ENCODE results near the gene AADAC. TPM values are rescaled to one million over a fixed set of nuclear protein-coding genes. Genes with fewer than 3 reads are reported as not detected.

Gene AADAC
- polyA plus RNA-seq, 1 experiment, result not detected

GRCh38 chr3:151769175-151769574 lies 44.7 kb upstream of the AADAC start:
- CTCF ChIA-PET, result no interaction called here
- POLR2A ChIA-PET, result no interaction called here
- no peaks in the 10 kb centered on the region for H3K27me3 ChIP-seq (ENCODE audit: control insufficient read depth, insufficient read depth, low read length)
- no peak for TF ChIP-seq CTCF (IDR thresholded peaks at IDR 0.05; ENCODE audit: low read depth, low read length)
- no peak overlapping the region for H3K4me3 ChIP-seq (ENCODE audit: low read depth, low read length)
- H3K27ac ChIP-seq (ENCODE audit: low read depth, low read length), result no peak overlapping the region
- no peaks in the 10 kb centered on the region for H3K9me3 ChIP-seq (ENCODE audit: control insufficient read depth, insufficient read depth, low read length)
- no peak for DNase-seq (ENCODE audit: low read depth, low spot score)

- CTCF ChIA-PET, result interaction anchor here (1.4 kb wide), 1 partner anchor 331 kb away, joined by 3 read pairs; no protein-coding TSS in a partner anchor
- POLR2A ChIA-PET, result no interaction called here
- no peak for DNase-seq (ENCODE audit: low read depth, low spot score)
- H3K27me3 ChIP-seq (ENCODE audit: control insufficient read depth, insufficient read depth, low read length), result no peaks in the 10 kb centered on the region
- H3K4me3 ChIP-seq (ENCODE audit: low read depth, low read length), result no peak overlapping the region
- TF ChIP-seq CTCF (IDR thresholded peaks at IDR 0.05; ENCODE audit: low read depth, low read length), result no peak
- no peak overlapping the region for H3K27ac ChIP-seq (ENCODE audit: low read depth, low read length)
- H3K9me3 ChIP-seq (ENCODE audit: control insufficient read depth, insufficient read depth, low read length), result no peaks in the 10 kb centered on the region
These were observed 43.0 kb upstream of the AADAC start for GRCh38 chr3:151770956-151771355.

GRCh38 chr3:151772825-151773480 lies 41.0 kb upstream of the AADAC start:
- ChIA-PET CTCF (no interaction called here), POLR2A (no interaction called here)
- H3K4me3 ChIP-seq (ENCODE audit: low read depth, low read length), result no peak overlapping the region

GRCh38 chr3:151774235-151774634 lies 39.7 kb upstream of the AADAC start:
- POLR2A ChIA-PET, result no interaction called here
- TF ChIP-seq CTCF (IDR thresholded peaks at IDR 0.05; ENCODE audit: low read depth, low read length), result no peak

More at GRCh38 chr3:151772825-151773480, 41.0 kb upstream of the AADAC start:
- Histone ChIP-seq H3K9me3 (ENCODE audit: control insufficient read depth, insufficient read depth, low read length) (no peaks in the 10 kb centered on the region), H3K27ac (ENCODE audit: low read depth, low read length) (no peak overlapping the region), H3K27me3 (ENCODE audit: control insufficient read depth, insufficient read depth, low read length) (no peaks in the 10 kb centered on the region)
- no peak for TF ChIP-seq CTCF (IDR thresholded peaks at IDR 0.05; ENCODE audit: low read depth, low read length)
- DNase-seq (ENCODE audit: low read depth, low spot score), result no peak

GRCh38 chr3:151774910-151775309 lies 39.0 kb upstream of the AADAC start:
- TF ChIP-seq CTCF (IDR thresholded peaks at IDR 0.05; ENCODE audit: low read depth, low read length), result no peak
- H3K27me3 ChIP-seq (ENCODE audit: control insufficient read depth, insufficient read depth, low read length), result no peaks in the 10 kb centered on the region
- no peak overlapping the region for H3K4me3 ChIP-seq (ENCODE audit: low read depth, low read length)
- no peak overlapping the region for H3K27ac ChIP-seq (ENCODE audit: low read depth, low read length)
- H3K9me3 ChIP-seq (ENCODE audit: control insufficient read depth, insufficient read depth, low read length), result no peaks in the 10 kb centered on the region
- CTCF ChIA-PET, result no interaction called here
- no peak for DNase-seq (ENCODE audit: low read depth, low spot score)
- POLR2A ChIA-PET, result no interaction called here

More at GRCh38 chr3:151774235-151774634, 39.7 kb upstream of the AADAC start:
- DNase-seq (ENCODE audit: low read depth, low spot score), result no peak
- no peak overlapping the region for H3K4me3 ChIP-seq (ENCODE audit: low read depth, low read length)
- H3K9me3 ChIP-seq (ENCODE audit: control insufficient read depth, insufficient read depth, low read length), result no peaks in the 10 kb centered on the region
- H3K27me3 ChIP-seq (ENCODE audit: control insufficient read depth, insufficient read depth, low read length), result no peaks in the 10 kb centered on the region
- H3K27ac ChIP-seq (ENCODE audit: low read depth, low read length), result no peak overlapping the region
- CTCF ChIA-PET, result no interaction called here
